Caco-2 (cell line): ENCODE data around the gene SETD3. TPM values are rescaled to one million over a fixed set of nuclear protein-coding genes. Genes with fewer than 3 reads are reported as not detected.
A peak's percentile ranks its signal among the peaks of the same experiment; 100 is the strongest.

Source experiments
- BruUV-seq: library from RNA; stranded (reverse); fragments of 400-500 nt; replicated peaks from 2 replicates; lab custom pipeline; 2021; lab: Mats Ljungman, UMichigan
- CTCF ChIA-PET: fragments of 300-600 bp; sonication (Branson Sonifier 250); formaldehyde crosslinking; loops from one replicate; lab custom pipeline; 2022; ENCODE audit warnings: antibody characterized with exemption; lab: Charles Lee
- POLR2A ChIA-PET: fragments of 300-600 bp; sonication (Branson Sonifier 250); formaldehyde crosslinking; loops from one replicate; lab custom pipeline; 2022; ENCODE audit warnings: antibody characterized with exemption; lab: Charles Lee
- DNase-seq, 2 experiments: peaks; one replicate each; pipeline versions ENCODE4 v3.0.0 to v3.0.0-alpha.2; 2020 to 2022
- H3K27me3 ChIP-seq: replicated peaks from 2 replicates; pipeline ENCODE4 v1.6.0; 2011; ENCODE audit warnings: low read length; ENCODE audit not compliant: control insufficient read depth, insufficient read depth
- H3K36me3 ChIP-seq: 2 replicates; pipeline ENCODE4 v1.5.1; 2011; ENCODE audit warnings: low read length; ENCODE audit not compliant: control insufficient read depth, insufficient read depth
- H3K4me1 ChIP-seq: fragments of 250-450 bp; sonication (Bioruptor Pico); 2 replicates; pipeline ENCODE4 v1.5.1; 2020; ENCODE audit warnings: mild to moderate bottlenecking
- H3K4me3 ChIP-seq: 2 replicates; pipeline ENCODE4 v1.5.1; 2011; ENCODE audit warnings: low read depth, mild to moderate bottlenecking, control low read depth, low read length
- H3K9me3 ChIP-seq: fragments of 250-450 bp; sonication (Bioruptor Pico); 2 replicates; pipeline ENCODE4 v1.5.1; 2020; ENCODE audit warnings: mild to moderate bottlenecking, moderate library complexity
- H3K27ac Mint-ChIP-seq: one replicate; pipeline ENCODE4 v1.8.0; 2022; ENCODE audit warnings: mixed read lengths; ENCODE audit not compliant: unreplicated experiment
- H3K27me3 Mint-ChIP-seq: one replicate; pipeline ENCODE4 v1.8.0; 2022; ENCODE audit warnings: mixed read lengths; ENCODE audit not compliant: insufficient read depth, unreplicated experiment
- H3K36me3 Mint-ChIP-seq: one replicate; pipeline ENCODE4 v1.8.0; 2022; ENCODE audit warnings: mild to moderate bottlenecking, mixed read lengths; ENCODE audit not compliant: insufficient read depth, unreplicated experiment
- H3K4me1 Mint-ChIP-seq: one replicate; pipeline ENCODE4 v1.8.0; 2022; ENCODE audit warnings: low read depth, mixed read lengths; ENCODE audit not compliant: unreplicated experiment
- H3K4me3 Mint-ChIP-seq: one replicate; pipeline ENCODE4 v1.8.0; 2022; ENCODE audit warnings: mild to moderate bottlenecking, moderate library complexity, mixed read lengths; ENCODE audit not compliant: unreplicated experiment
- H3K9me3 Mint-ChIP-seq: one replicate; pipeline ENCODE4 v1.8.0; 2022; ENCODE audit warnings: mixed read lengths; ENCODE audit not compliant: unreplicated experiment
- CTCF ChIP-seq, 2 experiments: fragments of 200-600 bp in 1 of 2; IDR thresholded peaks; 1 replicate in 1 of 2; 2 replicates in 1 of 2; pipeline versions ENCODE4 v1.5.1 to v1.8.0; 2011 to 2022; ENCODE audit warnings: antibody characterized with exemption in 1 of 2, control low read depth in 1 of 2, inconsistent platforms in 1 of 2, low read depth in 1 of 2, low read length in 1 of 2, mild to moderate bottlenecking in 1 of 2, moderate library complexity in 1 of 2; ENCODE audit not compliant: insufficient read depth in 1 of 2, severe bottlenecking in 1 of 2, unreplicated experiment in 1 of 2
- intact Hi-C: fragments of 100-400 bp; cut with micrococcal nuclease; formaldehyde crosslinking; loops from one replicate; pipeline ENCODE4 v1.10.0; 2022; ENCODE audit not compliant: unreplicated experiment
- total RNA-seq: library from RNA; stranded (reverse); gene quantifications from 2 replicates; pipeline ENCODE4 v1.2.3, GENCODE V29; 2022

The SETD3 gene
- total RNA-seq, 1 experiment from 2014 or later, result 74.3 TPM

DNA sequence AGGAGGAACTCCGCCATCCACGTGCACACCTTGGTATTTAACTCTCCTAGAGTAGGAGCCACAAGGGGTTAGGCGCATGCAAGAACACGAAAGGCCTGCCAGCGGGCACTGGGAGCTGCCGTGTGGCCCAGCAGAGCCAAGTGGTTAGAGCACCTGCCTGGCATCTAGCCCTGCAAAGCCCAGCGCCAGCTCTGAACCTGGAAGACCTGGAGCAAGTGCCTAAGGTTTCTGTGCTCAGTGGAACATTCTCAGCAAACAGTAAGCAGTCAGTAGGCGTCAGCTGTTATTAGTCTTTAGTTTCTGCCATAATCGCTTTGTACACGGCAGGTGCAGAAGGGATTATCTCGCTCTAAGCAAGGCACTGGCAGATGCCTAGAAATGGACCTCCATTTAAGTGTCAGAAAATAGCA lies 55.4 kb downstream of the SETD3 start:
- no peaks in the 10 kb centered on the region for H3K27me3 Mint-ChIP-seq
- H3K4me1 Mint-ChIP-seq, result peaks cover 30% of the 10 kb centered on the region
- no peak overlapping the region for H3K4me3 Mint-ChIP-seq
- no peaks in the 10 kb centered on the region for H3K9me3 Mint-ChIP-seq
- intact Hi-C loops, result no loop called here
- BruUV-seq, result no TSS peak
- ChIA-PET POLR2A (no interaction called here), CTCF (no interaction called here)
- no peak for TF ChIP-seq CTCF (IDR thresholded peaks at IDR 0.05; ENCODE audit: insufficient read depth in 1 of 2, low read depth in 1 of 2, low read length in 1 of 2, severe bottlenecking in 1 of 2, unreplicated experiment in 1 of 2)
- Histone ChIP-seq H3K4me3 (no peak overlapping the region), H3K36me3 (no peaks in the 10 kb centered on the region; the same call in 1 of the 2 replicates), H3K9me3 (no peaks in the 10 kb centered on the region), H3K27me3 (no peaks in the 10 kb centered on the region), H3K4me1 (peaks cover 27% of the 10 kb centered on the region)
- H3K27ac Mint-ChIP-seq, result no peak overlapping the region
- H3K36me3 Mint-ChIP-seq, result peaks cover 18% of the 10 kb centered on the region
- DNase-seq, result no peak

DNA sequence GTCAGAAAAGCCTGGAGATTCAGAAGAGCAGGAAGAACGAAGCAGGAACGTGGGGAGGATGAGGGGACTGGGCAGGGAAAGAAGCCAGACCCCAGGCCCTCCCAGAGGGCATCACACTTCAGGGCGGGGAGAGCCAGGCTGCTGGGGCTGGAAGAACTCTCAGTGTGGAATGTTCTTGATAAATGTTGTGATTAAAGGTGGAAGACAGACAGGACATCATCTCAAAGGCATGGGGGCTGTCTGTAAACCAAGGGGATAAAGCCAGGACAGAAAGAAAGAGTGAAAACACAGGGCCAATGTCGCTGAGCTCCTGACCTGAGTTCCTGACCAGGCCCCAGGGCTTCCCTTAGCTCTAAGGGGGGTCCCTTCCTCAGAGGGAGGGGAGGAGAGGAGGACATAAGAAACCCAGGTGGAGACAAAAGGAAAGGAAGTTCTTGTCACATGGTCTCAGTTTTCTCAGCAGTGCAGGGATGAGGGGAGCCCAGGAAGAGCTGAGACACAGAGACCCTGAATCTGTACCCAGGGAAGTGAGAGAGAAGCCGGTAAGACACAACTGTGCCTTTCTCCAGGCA lies 56.3 kb downstream of the SETD3 start:
- BruUV-seq, result no TSS peak
- H3K4me1 ChIP-seq, result peaks cover 27% of the 10 kb centered on the region
- no peaks in the 10 kb centered on the region for H3K9me3 ChIP-seq
- no peak for DNase-seq
- H3K36me3 ChIP-seq, result no peaks in the 10 kb centered on the region
- Mint-ChIP-seq H3K27ac (peak overlapping the region; percentile 78), H3K4me1 (peaks cover 30% of the 10 kb centered on the region), H3K36me3 (peaks cover 16% of the 10 kb centered on the region), H3K9me3 (no peaks in the 10 kb centered on the region), H3K27me3 (no peaks in the 10 kb centered on the region), H3K4me3 (no peak overlapping the region)
- POLR2A ChIA-PET, result no interaction called here
- H3K4me3 ChIP-seq, result no peak overlapping the region
- CTCF ChIA-PET, result no interaction called here
- no peaks in the 10 kb centered on the region for H3K27me3 ChIP-seq
- TF ChIP-seq CTCF (IDR thresholded peaks at IDR 0.05; ENCODE audit: insufficient read depth in 1 of 2, low read depth in 1 of 2, low read length in 1 of 2, severe bottlenecking in 1 of 2, unreplicated experiment in 1 of 2), result no peak
- intact Hi-C loops, result no loop called here

- ChIA-PET CTCF (no interaction called here), POLR2A (no interaction called here)
- Histone ChIP-seq H3K4me3 (no peak overlapping the region), H3K36me3 (no peaks in the 10 kb centered on the region), H3K9me3 (no peaks in the 10 kb centered on the region), H3K4me1 (peaks cover 27% of the 10 kb centered on the region), H3K27me3 (no peaks in the 10 kb centered on the region)
- no TSS peak for BruUV-seq
- H3K27me3 Mint-ChIP-seq, result no peaks in the 10 kb centered on the region
- peaks cover 10% of the 10 kb centered on the region for H3K36me3 Mint-ChIP-seq
- H3K4me1 Mint-ChIP-seq, result peaks cover 30% of the 10 kb centered on the region
- H3K9me3 Mint-ChIP-seq, result no peaks in the 10 kb centered on the region
- intact Hi-C loops, result loop anchor here (2.0 kb wide), 1 partner anchor 57 kb away; the partner anchor contains the start of genes CCNK and SETD3
- DNase-seq, result no peak
- no peak overlapping the region for H3K27ac Mint-ChIP-seq
- TF ChIP-seq CTCF (IDR thresholded peaks at IDR 0.05; ENCODE audit: insufficient read depth in 1 of 2, low read depth in 1 of 2, low read length in 1 of 2, severe bottlenecking in 1 of 2, unreplicated experiment in 1 of 2), result no peak
- no peak overlapping the region for H3K4me3 Mint-ChIP-seq
Observed at GRCh38 chr14:99423434-99423833, 57.2 kb downstream of the SETD3 start.
